ENCODE data around the gene CTDP1. TPM values are rescaled to one million over a fixed set of nuclear protein-coding genes. Genes with fewer than 3 reads are reported as not detected.

Gene CTDP1
- total RNA-seq, 1 experiment from 2014 or later = 20.3 TPM

GRCh38 chr18:79664525-79665125 is 15.0 kb upstream of the CTDP1 start:
- CTCF ChIA-PET = interaction anchor here (0.6 kb wide), 2 partner anchors 680 to 1334 kb away, joined by 3 to 4 read pairs; no protein-coding TSS in a partner anchor
- BruUV-seq (replicated peaks) = no TSS peak
- DNase-seq (ENCODE audit: unreplicated experiment) = peak; percentile 29
- no peaks in the 10 kb centered on the region for H3K36me3 Mint-ChIP-seq (ENCODE audit: insufficient read depth, unreplicated experiment)
- no peaks in the 10 kb centered on the region for H3K4me1 Mint-ChIP-seq (ENCODE audit: insufficient read depth, unreplicated experiment)
- H3K27me3 Mint-ChIP-seq (ENCODE audit: insufficient read depth, unreplicated experiment) = peaks cover 25% of the 10 kb centered on the region
- no peaks in the 10 kb centered on the region for H3K9me3 Mint-ChIP-seq (ENCODE audit: unreplicated experiment)
- H3K27ac Mint-ChIP-seq (ENCODE audit: low read depth, unreplicated experiment) = no peak overlapping the region
- intact Hi-C loops (cut with micrococcal nuclease) = no loop called here
- POLR2A ChIA-PET = interaction anchor here (0.5 to 0.9 kb wide), 3 partner anchors 14 to 338 kb away, joined by 3 read pairs; no protein-coding TSS in a partner anchor
- H3K4me3 Mint-ChIP-seq (ENCODE audit: unreplicated experiment) = no peak overlapping the region
- no peak for TF ChIP-seq CTCF (IDR thresholded peaks at IDR 0.05; ENCODE audit: unreplicated experiment)

DNA sequence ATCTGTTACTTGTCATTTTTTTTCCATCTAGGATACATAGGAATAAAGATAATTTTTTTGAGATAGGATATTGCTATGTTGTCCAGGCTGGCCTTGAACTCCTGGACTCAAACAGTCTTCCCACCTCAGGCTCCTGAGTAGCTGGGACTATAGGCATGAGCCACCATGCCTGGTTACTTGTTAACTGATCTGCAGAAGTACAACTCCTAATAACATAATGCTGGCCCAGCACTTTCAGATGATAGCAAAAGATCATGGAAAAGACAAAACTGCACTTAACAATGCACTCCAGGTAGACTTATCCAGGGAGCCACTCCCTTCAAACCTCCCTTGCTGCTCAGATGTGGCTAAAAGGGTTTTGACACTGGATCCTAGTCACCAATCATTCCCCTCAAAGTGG is 11.4 kb upstream of the CTDP1 start:
- no peak for TF ChIP-seq CTCF (IDR thresholded peaks at IDR 0.05; ENCODE audit: unreplicated experiment)
- BruUV-seq (replicated peaks) = no TSS peak
- Mint-ChIP-seq H3K4me3 (ENCODE audit: unreplicated experiment) (no peak overlapping the region), H3K27me3 (ENCODE audit: insufficient read depth, unreplicated experiment) (no peaks in the 10 kb centered on the region), H3K36me3 (ENCODE audit: insufficient read depth, unreplicated experiment) (no peaks in the 10 kb centered on the region), H3K4me1 (ENCODE audit: insufficient read depth, unreplicated experiment) (no peaks in the 10 kb centered on the region), H3K9me3 (ENCODE audit: unreplicated experiment) (no peaks in the 10 kb centered on the region), H3K27ac (ENCODE audit: low read depth, unreplicated experiment) (no peak overlapping the region)
- ChIA-PET CTCF (no interaction called here), POLR2A (no interaction called here)
- no peak for DNase-seq (ENCODE audit: unreplicated experiment)
- intact Hi-C loops (cut with micrococcal nuclease) = no loop called here

DNA sequence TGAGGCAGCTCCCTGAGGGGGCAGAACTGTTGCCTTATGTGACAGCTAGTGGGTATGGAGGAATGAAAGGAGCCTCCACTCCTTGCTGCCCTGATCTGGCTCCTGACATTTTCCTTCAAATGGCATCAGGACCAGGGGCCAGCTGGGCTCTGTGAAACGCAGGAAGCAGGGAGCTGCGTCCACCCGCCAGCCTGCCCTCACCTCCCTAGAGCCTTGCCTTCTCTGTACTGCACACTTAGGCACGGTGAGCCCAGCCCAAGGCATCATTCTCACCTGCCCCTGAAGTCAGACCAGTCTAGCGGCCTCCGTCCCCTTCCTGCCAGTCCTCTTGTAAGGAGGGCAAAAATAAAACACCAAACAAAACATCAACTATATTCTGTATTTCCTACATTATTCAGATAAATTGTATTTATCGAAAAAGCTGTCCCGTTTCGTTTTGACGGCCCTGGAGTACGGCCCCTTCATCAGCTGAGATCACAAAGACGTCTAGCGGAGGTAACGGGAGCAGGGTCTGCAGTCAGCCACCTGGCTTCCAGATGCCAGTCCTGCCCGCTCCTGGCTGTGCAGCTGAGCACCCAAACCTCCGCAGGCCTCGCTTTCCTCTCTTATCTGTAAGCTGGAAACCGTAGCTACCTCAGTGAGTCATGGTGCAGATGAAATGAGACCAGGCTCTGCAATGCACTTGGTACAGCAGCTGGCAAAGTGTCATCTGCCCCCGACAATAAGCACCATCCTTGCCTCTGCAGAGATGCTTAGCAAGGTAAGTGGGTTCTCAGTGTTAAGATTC is 6.9 kb upstream of the CTDP1 start:
- intact Hi-C loops (cut with micrococcal nuclease) = no loop called here
- no peak for TF ChIP-seq CTCF (IDR thresholded peaks at IDR 0.05; ENCODE audit: unreplicated experiment)
- CTCF ChIA-PET = no interaction called here

GRCh38 chr18:79677221-79677620 is 2.4 kb upstream of the CTDP1 start:
- H3K36me3 Mint-ChIP-seq (ENCODE audit: insufficient read depth, unreplicated experiment) = peaks cover 5% of the 10 kb centered on the region
- H3K27ac Mint-ChIP-seq (ENCODE audit: low read depth, unreplicated experiment) = no peak overlapping the region
- peak overlapping the region; percentile 92 for H3K4me3 Mint-ChIP-seq (ENCODE audit: unreplicated experiment)
- no peak for TF ChIP-seq CTCF (IDR thresholded peaks at IDR 0.05; ENCODE audit: unreplicated experiment)
- no peaks in the 10 kb centered on the region for H3K27me3 Mint-ChIP-seq (ENCODE audit: insufficient read depth, unreplicated experiment)
- POLR2A ChIA-PET = no interaction called here
- DNase-seq (ENCODE audit: unreplicated experiment) = no peak
- H3K4me1 Mint-ChIP-seq (ENCODE audit: insufficient read depth, unreplicated experiment) = peaks cover 5% of the 10 kb centered on the region
- no TSS peak for BruUV-seq (replicated peaks)
- CTCF ChIA-PET = interaction anchor here (1.3 kb wide), 1 partner anchor 287 kb away, joined by 3 read pairs; no protein-coding TSS in a partner anchor
- no peaks in the 10 kb centered on the region for H3K9me3 Mint-ChIP-seq (ENCODE audit: unreplicated experiment)
- intact Hi-C loops (cut with micrococcal nuclease) = no loop called here

More for the DNA sequence above, 6.9 kb upstream of the CTDP1 start:
- no TSS peak for BruUV-seq (replicated peaks)
- Mint-ChIP-seq H3K27ac (ENCODE audit: low read depth, unreplicated experiment) (no peak overlapping the region), H3K27me3 (ENCODE audit: insufficient read depth, unreplicated experiment) (no peaks in the 10 kb centered on the region), H3K4me1 (ENCODE audit: insufficient read depth, unreplicated experiment) (no peaks in the 10 kb centered on the region), H3K9me3 (ENCODE audit: unreplicated experiment) (no peaks in the 10 kb centered on the region), H3K36me3 (ENCODE audit: insufficient read depth, unreplicated experiment) (no peaks in the 10 kb centered on the region), H3K4me3 (ENCODE audit: unreplicated experiment) (no peak overlapping the region)
- DNase-seq (ENCODE audit: unreplicated experiment) = no peak
- POLR2A ChIA-PET = no interaction called here
